Vagina (tissue), 2 donors: ENCODE data around the gene LIMK2.

Source experiments
- POLR2A ChIP-seq, 2 donors: fragments of 450-650 bp; IDR thresholded peaks; one replicate each; pipeline ENCODE4 v1.6.1; 2017; ENCODE audit warnings: antibody characterized with exemption in 2 of 2, mild to moderate bottlenecking in 2 of 2, moderate library complexity in 2 of 2
- POLR2AphosphoS5 ChIP-seq, 2 donors: sonication (generic); formaldehyde crosslinking; IDR thresholded peaks; one replicate each; pipeline ENCODE4 v1.9.0; 2017; ENCODE audit warnings: antibody characterized with exemption in 2 of 2, mild to moderate bottlenecking in 2 of 2, low read depth in 1 of 2; ENCODE audit not compliant: insufficient read depth in 1 of 2
- TF ChIP-seq, protein P1 (sequence below), 3 experiments: fragments of 450-650 bp in 2 of 3; fragments of 200-600 bp in 1 of 3; sonication (generic) in 1 of 3; IDR thresholded peaks; one replicate each; pipeline ENCODE4 v1.5.1; 2017 to 2019; ENCODE audit warnings: antibody characterized with exemption in 3 of 3, mild to moderate bottlenecking in 2 of 3, moderate library complexity in 2 of 3

DNA sequence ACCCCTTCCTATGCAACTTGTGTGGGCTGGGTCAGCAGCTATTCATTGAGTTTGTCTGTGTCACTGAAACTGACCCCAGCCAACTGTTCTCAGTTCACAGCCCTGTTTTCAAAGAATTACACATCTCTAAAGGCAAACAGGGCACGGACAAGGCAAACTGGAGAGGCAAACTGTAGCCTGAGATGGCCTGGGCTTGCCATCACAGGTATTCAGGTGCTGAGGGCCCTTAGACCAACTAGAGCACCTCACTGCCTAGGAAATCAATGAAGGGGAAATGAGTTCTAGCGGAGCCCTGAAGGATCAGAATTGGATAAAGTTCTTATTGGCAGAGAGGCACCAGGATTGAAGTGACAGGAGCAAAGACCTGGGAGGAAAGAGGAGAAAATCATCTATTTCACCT lies 56.2 kb downstream of the LIMK2 start:
- TF ChIP-seq, protein P1, sequence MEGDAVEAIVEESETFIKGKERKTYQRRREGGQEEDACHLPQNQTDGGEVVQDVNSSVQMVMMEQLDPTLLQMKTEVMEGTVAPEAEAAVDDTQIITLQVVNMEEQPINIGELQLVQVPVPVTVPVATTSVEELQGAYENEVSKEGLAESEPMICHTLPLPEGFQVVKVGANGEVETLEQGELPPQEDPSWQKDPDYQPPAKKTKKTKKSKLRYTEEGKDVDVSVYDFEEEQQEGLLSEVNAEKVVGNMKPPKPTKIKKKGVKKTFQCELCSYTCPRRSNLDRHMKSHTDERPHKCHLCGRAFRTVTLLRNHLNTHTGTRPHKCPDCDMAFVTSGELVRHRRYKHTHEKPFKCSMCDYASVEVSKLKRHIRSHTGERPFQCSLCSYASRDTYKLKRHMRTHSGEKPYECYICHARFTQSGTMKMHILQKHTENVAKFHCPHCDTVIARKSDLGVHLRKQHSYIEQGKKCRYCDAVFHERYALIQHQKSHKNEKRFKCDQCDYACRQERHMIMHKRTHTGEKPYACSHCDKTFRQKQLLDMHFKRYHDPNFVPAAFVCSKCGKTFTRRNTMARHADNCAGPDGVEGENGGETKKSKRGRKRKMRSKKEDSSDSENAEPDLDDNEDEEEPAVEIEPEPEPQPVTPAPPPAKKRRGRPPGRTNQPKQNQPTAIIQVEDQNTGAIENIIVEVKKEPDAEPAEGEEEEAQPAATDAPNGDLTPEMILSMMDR (IDR thresholded peaks at IDR 0.05) = no peak
- no peak for TF ChIP-seq POLR2AphosphoS5 (IDR thresholded peaks at IDR 0.05; ENCODE audit: insufficient read depth in 1 of 2, low read depth in 1 of 2)
- TF ChIP-seq POLR2A (IDR thresholded peaks at IDR 0.05) = no peak
